ENCODE results near the gene NPHS2.

DNA sequence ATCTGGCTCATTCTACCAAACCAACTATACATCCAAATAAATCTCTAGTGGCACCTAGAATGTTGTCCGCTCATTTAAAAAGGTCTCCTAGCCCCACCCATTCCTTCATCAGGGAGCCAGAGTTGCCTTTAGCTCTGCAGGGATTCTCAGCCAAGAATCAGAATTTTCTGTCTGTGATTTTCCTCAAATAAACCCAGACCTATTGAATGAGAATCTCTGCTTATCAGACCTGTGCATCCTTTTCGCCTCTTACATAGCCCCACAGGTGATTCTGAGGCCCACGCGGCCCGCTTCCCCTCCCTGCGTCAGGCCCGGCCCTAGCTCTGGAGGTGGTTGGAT, 15.5 kb upstream of the NPHS2 start:
- TF ChIP-seq, protein P1, sequence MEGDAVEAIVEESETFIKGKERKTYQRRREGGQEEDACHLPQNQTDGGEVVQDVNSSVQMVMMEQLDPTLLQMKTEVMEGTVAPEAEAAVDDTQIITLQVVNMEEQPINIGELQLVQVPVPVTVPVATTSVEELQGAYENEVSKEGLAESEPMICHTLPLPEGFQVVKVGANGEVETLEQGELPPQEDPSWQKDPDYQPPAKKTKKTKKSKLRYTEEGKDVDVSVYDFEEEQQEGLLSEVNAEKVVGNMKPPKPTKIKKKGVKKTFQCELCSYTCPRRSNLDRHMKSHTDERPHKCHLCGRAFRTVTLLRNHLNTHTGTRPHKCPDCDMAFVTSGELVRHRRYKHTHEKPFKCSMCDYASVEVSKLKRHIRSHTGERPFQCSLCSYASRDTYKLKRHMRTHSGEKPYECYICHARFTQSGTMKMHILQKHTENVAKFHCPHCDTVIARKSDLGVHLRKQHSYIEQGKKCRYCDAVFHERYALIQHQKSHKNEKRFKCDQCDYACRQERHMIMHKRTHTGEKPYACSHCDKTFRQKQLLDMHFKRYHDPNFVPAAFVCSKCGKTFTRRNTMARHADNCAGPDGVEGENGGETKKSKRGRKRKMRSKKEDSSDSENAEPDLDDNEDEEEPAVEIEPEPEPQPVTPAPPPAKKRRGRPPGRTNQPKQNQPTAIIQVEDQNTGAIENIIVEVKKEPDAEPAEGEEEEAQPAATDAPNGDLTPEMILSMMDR (IDR thresholded peaks at IDR 0.05), result no peak
- TF ChIP-seq POLR2A (IDR thresholded peaks at IDR 0.05), result no peak
